Measurements from ENCODE around the gene ESR1.
"Not testable (repeated sequence)": the region's sequence is repeated elsewhere in the genome, so short reads cannot be mapped to it uniquely, and the experiment has no call there.

Gene ESR1

GRCh38 chr6:151975795-151976194 is 168.3 kb downstream of the ESR1 start:
- Histone ChIP-seq H3K27me3 (ENCODE audit: insufficient read depth, low read depth) (no peaks in the 10 kb centered on the region), H3K36me3 (ENCODE audit: insufficient read depth) (no peaks in the 10 kb centered on the region), H3K4me3 (IDR thresholded peaks at IDR 0.05; ENCODE audit: insufficient read depth, low read depth, low read length) (no peak overlapping the region), H4K20me1 (ENCODE audit: insufficient read depth) (no peaks in the 10 kb centered on the region), H3K4me1 (ENCODE audit: low read depth, poor library complexity, severe bottlenecking) (no peaks in the 10 kb centered on the region), H3K79me2 (ENCODE audit: insufficient read depth, low read depth) (no peaks in the 10 kb centered on the region), H2AFZ (ENCODE audit: low read depth) (no peak overlapping the region), H3K4me2 (no peak overlapping the region), H3K27ac (no peak overlapping the region), H3K9ac (no peak overlapping the region)
- no peak for TF ChIP-seq CTCF (conservative IDR thresholded peaks at IDR 0.05; ENCODE audit: low read depth, low read length)

- H3K27me3 ChIP-seq (ENCODE audit: insufficient read depth, low read depth); H2AFZ ChIP-seq (ENCODE audit: low read depth); H3K36me3 ChIP-seq (ENCODE audit: insufficient read depth); H3K4me1 ChIP-seq (ENCODE audit: low read depth, poor library complexity, severe bottlenecking); H4K20me1 ChIP-seq (ENCODE audit: insufficient read depth); H3K4me2 ChIP-seq; H3K9ac ChIP-seq; H3K79me2 ChIP-seq (ENCODE audit: insufficient read depth, low read depth); H3K27ac ChIP-seq; H3K4me3 ChIP-seq (IDR thresholded peaks at IDR 0.05; ENCODE audit: insufficient read depth, low read depth, low read length): not testable (repeated sequence)
Observed at GRCh38 chr6:151988199-151988598, 180.7 kb downstream of the ESR1 start.

- no peak overlapping the region for H3K9ac ChIP-seq
- H3K4me3 ChIP-seq (IDR thresholded peaks at IDR 0.05; ENCODE audit: insufficient read depth, low read depth, low read length): no peak overlapping the region
- H4K20me1 ChIP-seq (ENCODE audit: insufficient read depth): no peaks in the 10 kb centered on the region
- H3K79me2 ChIP-seq (ENCODE audit: insufficient read depth, low read depth): no peaks in the 10 kb centered on the region
- no peaks in the 10 kb centered on the region for H3K36me3 ChIP-seq (ENCODE audit: insufficient read depth)
- no peak for TF ChIP-seq CTCF (conservative IDR thresholded peaks at IDR 0.05; ENCODE audit: low read depth, low read length)
- no peak overlapping the region for H2AFZ ChIP-seq (ENCODE audit: low read depth)
- no peaks in the 10 kb centered on the region for H3K4me1 ChIP-seq (ENCODE audit: low read depth, poor library complexity, severe bottlenecking)
- no peak overlapping the region for H3K27ac ChIP-seq
- H3K27me3 ChIP-seq (ENCODE audit: insufficient read depth, low read depth): no peaks in the 10 kb centered on the region
- H3K4me2 ChIP-seq: no peak overlapping the region
Observed at GRCh38 chr6:151992091-151992490, 184.6 kb downstream of the ESR1 start.

GRCh38 chr6:151993364-151993763 is 185.9 kb downstream of the ESR1 start:
- H3K4me1 ChIP-seq (ENCODE audit: low read depth, poor library complexity, severe bottlenecking): no peaks in the 10 kb centered on the region
- no peaks in the 10 kb centered on the region for H3K36me3 ChIP-seq (ENCODE audit: insufficient read depth)
- H4K20me1 ChIP-seq (ENCODE audit: insufficient read depth): no peaks in the 10 kb centered on the region
- H3K9ac ChIP-seq: no peak overlapping the region
- no peak overlapping the region for H2AFZ ChIP-seq (ENCODE audit: low read depth)
- no peak overlapping the region for H3K27ac ChIP-seq
- H3K27me3 ChIP-seq (ENCODE audit: insufficient read depth, low read depth): no peaks in the 10 kb centered on the region
- H3K4me2 ChIP-seq: no peak overlapping the region
- H3K79me2 ChIP-seq (ENCODE audit: insufficient read depth, low read depth): no peaks in the 10 kb centered on the region
- no peak for TF ChIP-seq CTCF (conservative IDR thresholded peaks at IDR 0.05; ENCODE audit: low read depth, low read length)
- H3K4me3 ChIP-seq (IDR thresholded peaks at IDR 0.05; ENCODE audit: insufficient read depth, low read depth, low read length): no peak overlapping the region

- Histone ChIP-seq H3K79me2 (ENCODE audit: insufficient read depth, low read depth) (no peaks in the 10 kb centered on the region), H3K4me1 (ENCODE audit: low read depth, poor library complexity, severe bottlenecking) (peaks cover 26% of the 10 kb centered on the region), H3K36me3 (ENCODE audit: insufficient read depth) (no peaks in the 10 kb centered on the region), H3K4me2 (no peak overlapping the region), H2AFZ (ENCODE audit: low read depth) (no peak overlapping the region), H3K4me3 (IDR thresholded peaks at IDR 0.05; ENCODE audit: insufficient read depth, low read depth, low read length) (no peak overlapping the region), H4K20me1 (ENCODE audit: insufficient read depth) (no peaks in the 10 kb centered on the region; the same call in 1 of the 2 replicates), H3K9ac (no peak overlapping the region), H3K27me3 (ENCODE audit: insufficient read depth, low read depth) (no peaks in the 10 kb centered on the region), H3K27ac (no peak overlapping the region)
- no peak for TF ChIP-seq CTCF (conservative IDR thresholded peaks at IDR 0.05; ENCODE audit: low read depth, low read length)
Observed at GRCh38 chr6:151998784-151999183, 191.3 kb downstream of the ESR1 start.

Measured in KMS-11 (cell line).